ENCODE data around the gene PELI3. TPM values are rescaled to one million over a fixed set of nuclear protein-coding genes. Genes with fewer than 3 reads are reported as not detected.

Gene PELI3
- total and polyA plus RNA-seq, 5 donors, result 9.9 to 14.2 (median 12.8) TPM

- no peaks in the 10 kb centered on the region for H3K4me1 ChIP-seq (ENCODE audit: control insufficient read depth, insufficient read depth, low read length)
- DNase-seq (no peak), ATAC-seq (no peak)
- H3K27me3 ChIP-seq (ENCODE audit: control insufficient read depth, insufficient read depth), result no peaks in the 10 kb centered on the region
- intact Hi-C loops (cut with DNase I), result no loop called here
- no peak overlapping the region for H3K27ac ChIP-seq (ENCODE audit: low read length)
- no peaks in the 10 kb centered on the region for H3K9me3 ChIP-seq (ENCODE audit: control insufficient read depth, low read length)
- WGBS, result 85% methylated on average over 7 of the region's 7 CpGs
- H3K4me3 ChIP-seq (ENCODE audit: low read length), result no peak overlapping the region
Observed at GRCh38 chr11:66489636-66490035, 22.9 kb downstream of the PELI3 start.

DNA sequence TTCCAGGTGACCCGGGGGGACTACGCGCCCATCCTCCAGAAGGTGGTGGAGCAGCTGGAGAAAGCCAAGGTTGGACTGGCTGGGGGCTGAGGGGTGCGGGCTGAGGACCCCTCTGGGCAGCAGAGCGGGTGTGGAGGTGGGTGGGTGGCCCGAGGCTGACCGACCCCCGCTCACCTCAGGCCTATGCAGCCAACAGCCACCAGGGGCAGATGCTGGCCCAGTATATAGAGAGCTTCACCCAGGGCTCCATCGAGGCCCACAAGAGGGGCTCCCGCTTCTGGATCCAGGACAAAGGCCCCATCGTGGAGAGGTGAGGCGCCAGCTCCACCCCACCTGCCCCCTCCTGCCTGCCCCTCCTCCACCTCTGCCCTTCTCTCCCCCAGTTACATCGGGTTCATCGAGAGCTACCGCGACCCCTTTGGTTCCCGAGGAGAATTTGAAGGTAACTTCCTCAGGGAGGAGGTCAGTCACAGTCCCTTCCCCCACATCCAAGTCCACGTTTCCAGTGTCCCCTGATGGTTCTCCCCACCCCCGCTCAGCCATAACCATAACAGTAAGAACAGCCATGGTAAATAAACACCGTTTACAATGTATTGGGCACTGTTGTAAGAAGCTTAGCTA is 24.7 kb downstream of the PELI3 start:
- ATAC-seq, result no peak
- 68% methylated on average over 20 of the region's 20 CpGs for WGBS
- Histone ChIP-seq H3K4me1 (ENCODE audit: control insufficient read depth, insufficient read depth, low read length) (no peaks in the 10 kb centered on the region), H3K27me3 (ENCODE audit: control insufficient read depth, insufficient read depth) (no peaks in the 10 kb centered on the region), H3K27ac (ENCODE audit: low read length) (no peak overlapping the region), H3K4me3 (ENCODE audit: low read length) (no peak overlapping the region), H3K9me3 (ENCODE audit: control insufficient read depth, low read length) (no peaks in the 10 kb centered on the region)
- intact Hi-C loops (cut with DNase I), result no loop called here
- DNase-seq, result peak in 1 of 3 donors; percentile 40

DNA sequence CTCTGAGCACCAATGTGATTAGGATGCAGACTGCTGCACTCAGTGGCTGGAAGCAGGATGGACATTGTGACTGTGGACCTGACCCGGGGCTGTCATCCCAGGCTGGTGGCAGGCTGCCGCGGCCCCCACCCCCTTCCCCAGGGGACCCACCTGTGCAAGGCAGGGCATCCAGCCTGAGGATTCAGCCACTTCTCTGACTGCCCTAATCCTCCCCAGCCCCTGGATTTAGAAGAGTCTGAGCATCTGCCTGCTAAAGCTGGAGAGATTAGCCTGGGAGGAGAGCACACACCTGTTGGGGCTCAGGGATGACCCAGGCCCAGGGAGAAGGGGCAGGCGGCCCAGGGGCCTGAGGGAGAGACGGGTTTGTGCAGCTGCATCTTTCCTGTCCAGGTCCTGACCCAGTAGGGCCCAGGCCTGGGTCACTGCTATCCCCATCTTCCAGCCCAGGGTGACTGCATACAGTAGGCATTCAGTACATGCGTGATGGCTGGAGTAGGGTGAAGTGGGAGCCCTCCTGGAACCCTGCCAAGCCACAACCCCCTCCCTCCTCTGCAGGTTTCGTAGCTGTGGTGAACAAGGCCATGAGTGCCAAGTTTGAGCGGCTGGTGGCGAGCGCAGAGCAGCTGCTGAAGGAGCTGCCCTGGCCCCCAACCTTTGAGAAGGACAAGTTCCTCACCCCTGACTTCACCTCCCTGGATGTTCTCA is 25.6 kb downstream of the PELI3 start:
- no peak overlapping the region for H3K27ac ChIP-seq (ENCODE audit: low read length)
- no peak overlapping the region for H3K4me3 ChIP-seq (ENCODE audit: low read length)
- no peaks in the 10 kb centered on the region for H3K27me3 ChIP-seq (ENCODE audit: control insufficient read depth, insufficient read depth)
- ATAC-seq, result no peak
- 88% methylated on average over 10 of the region's 10 CpGs for WGBS
- no peaks in the 10 kb centered on the region for H3K9me3 ChIP-seq (ENCODE audit: control insufficient read depth, low read length)
- intact Hi-C loops (cut with DNase I), result no loop called here
- DNase-seq, result no peak
- H3K4me1 ChIP-seq (ENCODE audit: control insufficient read depth, insufficient read depth, low read length), result no peaks in the 10 kb centered on the region

DNA sequence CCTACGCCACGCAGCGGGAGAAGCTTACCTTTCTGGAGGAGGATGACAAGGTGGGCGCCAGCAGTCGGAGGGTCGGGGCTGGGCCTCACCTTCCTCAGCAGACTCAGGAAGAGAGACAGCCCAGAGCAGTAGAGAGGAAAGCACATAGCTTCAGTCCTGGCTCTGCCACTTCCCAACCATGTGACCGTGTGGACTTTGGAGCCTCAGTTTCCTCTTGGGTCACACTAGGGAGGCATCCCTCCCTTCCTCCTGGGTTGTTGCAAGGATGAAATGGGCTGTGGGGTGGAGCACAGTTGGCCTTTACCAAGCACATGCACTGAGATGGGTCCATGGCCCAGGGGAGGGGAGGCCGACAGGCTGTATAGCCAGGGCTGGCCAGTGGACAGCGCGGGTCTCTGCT is 26.4 kb downstream of the PELI3 start:
- ATAC-seq, result no peak
- WGBS, result 95% methylated on average over 10 of the region's 10 CpGs

DNA sequence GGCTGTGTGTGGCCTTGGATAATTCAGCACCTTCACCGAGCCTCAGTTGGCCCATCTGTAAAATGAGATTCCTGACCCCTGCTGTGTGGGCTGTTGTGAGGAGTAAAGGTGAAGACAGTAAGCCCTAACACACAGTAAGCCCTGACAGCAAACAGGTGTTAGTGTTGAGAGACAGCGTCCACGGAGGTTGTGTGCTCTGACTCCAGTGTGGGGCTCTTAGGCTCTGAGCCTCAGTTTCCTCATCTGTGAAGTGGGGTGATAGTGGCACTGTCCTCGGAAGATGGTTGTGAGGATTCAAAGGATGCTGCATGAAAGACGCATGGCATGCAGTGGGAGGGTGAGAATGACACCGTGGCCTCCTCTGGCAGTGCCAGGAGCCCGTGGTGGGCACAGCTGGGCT is 27.8 kb downstream of the PELI3 start:
- Histone ChIP-seq H3K4me3 (ENCODE audit: low read length) (no peak overlapping the region), H3K27me3 (ENCODE audit: control insufficient read depth, insufficient read depth) (no peaks in the 10 kb centered on the region), H3K9me3 (ENCODE audit: control insufficient read depth, low read length) (no peaks in the 10 kb centered on the region), H3K4me1 (ENCODE audit: control insufficient read depth, insufficient read depth, low read length) (no peaks in the 10 kb centered on the region), H3K27ac (ENCODE audit: low read length) (no peak overlapping the region)
- DNase-seq (no peak), ATAC-seq (no peak)
- WGBS, result 94% methylated on average over 7 of the region's 7 CpGs
- intact Hi-C loops (cut with DNase I), result no loop called here

More for the DNA sequence above, 26.4 kb downstream of the PELI3 start:
- Histone ChIP-seq H3K27me3 (ENCODE audit: control insufficient read depth, insufficient read depth) (no peaks in the 10 kb centered on the region), H3K9me3 (ENCODE audit: control insufficient read depth, low read length) (no peaks in the 10 kb centered on the region), H3K4me1 (ENCODE audit: control insufficient read depth, insufficient read depth, low read length) (no peaks in the 10 kb centered on the region), H3K4me3 (ENCODE audit: low read length) (no peak overlapping the region), H3K27ac (ENCODE audit: low read length) (no peak overlapping the region)
- intact Hi-C loops (cut with DNase I), result no loop called here
- DNase-seq, result no peak

GRCh38 chr11:66494935-66495334 is 28.2 kb downstream of the PELI3 start:
- ATAC-seq (peak in 1 of 2 donors; percentile 15), DNase-seq (no peak)
- no peak overlapping the region for H3K27ac ChIP-seq (ENCODE audit: low read length)
- H3K4me1 ChIP-seq (ENCODE audit: control insufficient read depth, insufficient read depth, low read length), result no peaks in the 10 kb centered on the region
- no peaks in the 10 kb centered on the region for H3K9me3 ChIP-seq (ENCODE audit: control insufficient read depth, low read length)
- intact Hi-C loops (cut with DNase I), result no loop called here
- no peaks in the 10 kb centered on the region for H3K27me3 ChIP-seq (ENCODE audit: control insufficient read depth, insufficient read depth)
- H3K4me3 ChIP-seq (ENCODE audit: low read length), result no peak overlapping the region
- 88% methylated on average over 14 of the region's 14 CpGs for WGBS

DNA sequence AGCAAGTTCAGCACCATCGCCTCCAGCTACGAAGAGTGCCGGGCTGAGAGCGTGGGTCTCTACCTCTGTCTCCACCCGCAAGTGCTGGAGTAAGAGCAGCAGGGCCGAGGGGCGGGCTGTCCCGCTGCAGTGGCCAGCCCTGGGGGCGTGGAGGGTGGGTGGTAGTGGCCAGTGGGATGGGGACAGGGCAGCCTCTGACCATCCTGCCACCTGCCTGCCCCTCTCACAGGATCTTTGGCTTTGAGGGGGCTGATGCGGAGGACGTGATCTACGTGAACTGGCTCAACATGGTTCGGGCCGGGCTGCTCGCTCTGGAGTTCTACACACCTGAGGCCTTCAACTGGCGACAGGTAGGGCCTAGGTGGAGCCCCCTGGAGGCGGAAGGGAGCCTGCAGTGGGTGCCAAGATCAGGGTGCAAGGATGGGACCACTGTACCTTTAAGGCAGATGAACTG is 28.7 kb downstream of the PELI3 start:
- H3K27me3 ChIP-seq (ENCODE audit: control insufficient read depth, insufficient read depth), result no peaks in the 10 kb centered on the region
- intact Hi-C loops (cut with DNase I), result no loop called here
- H3K4me1 ChIP-seq (ENCODE audit: control insufficient read depth, insufficient read depth, low read length), result no peaks in the 10 kb centered on the region
- H3K27ac ChIP-seq (ENCODE audit: low read length), result no peak overlapping the region
- DNase-seq (peak in 1 of 3 donors; percentile 44), ATAC-seq (peak; percentile 7 to 17)
- no peak overlapping the region for H3K4me3 ChIP-seq (ENCODE audit: low read length)
- H3K9me3 ChIP-seq (ENCODE audit: control insufficient read depth, low read length), result no peaks in the 10 kb centered on the region
- 92% methylated on average over 17 of the region's 17 CpGs for WGBS

GRCh38 chr11:66497206-66497605 is 30.5 kb downstream of the PELI3 start:
- Histone ChIP-seq H3K27me3 (ENCODE audit: control insufficient read depth, insufficient read depth) (no peaks in the 10 kb centered on the region), H3K9me3 (ENCODE audit: control insufficient read depth, low read length) (no peaks in the 10 kb centered on the region), H3K4me3 (ENCODE audit: low read length) (no peak overlapping the region), H3K4me1 (ENCODE audit: control insufficient read depth, insufficient read depth, low read length) (no peaks in the 10 kb centered on the region), H3K27ac (ENCODE audit: low read length) (no peak overlapping the region)
- peak in 1 of 3 donors; percentile 58 for DNase-seq
- intact Hi-C loops (cut with DNase I), result no loop called here
- no peak for ATAC-seq
- WGBS, result 95% methylated on average over 16 of the region's 16 CpGs

DNA sequence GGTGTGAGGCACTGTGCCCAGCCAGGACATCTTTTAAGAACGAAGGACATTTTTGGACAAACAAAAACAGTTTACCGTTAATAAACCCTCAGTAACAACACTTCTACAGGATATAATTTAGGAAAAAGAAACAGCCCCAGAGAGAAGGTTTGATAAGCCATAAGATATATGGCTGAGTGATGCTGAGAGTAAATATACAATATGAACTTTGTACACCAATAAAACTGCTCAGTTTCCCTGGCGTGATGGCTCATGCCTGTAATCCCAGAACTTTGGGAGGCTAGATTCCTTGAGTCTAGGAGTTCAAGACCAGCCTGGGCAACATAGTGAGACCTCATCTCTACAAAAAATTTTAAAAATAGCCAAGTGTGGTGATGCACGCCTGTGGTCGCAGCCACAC is 31.8 kb downstream of the PELI3 start:
- no peaks in the 10 kb centered on the region for H3K27me3 ChIP-seq (ENCODE audit: control insufficient read depth, insufficient read depth)
- WGBS, result 92% methylated on average over 5 of the region's 5 CpGs
- DNase-seq, result no peak

DNA sequence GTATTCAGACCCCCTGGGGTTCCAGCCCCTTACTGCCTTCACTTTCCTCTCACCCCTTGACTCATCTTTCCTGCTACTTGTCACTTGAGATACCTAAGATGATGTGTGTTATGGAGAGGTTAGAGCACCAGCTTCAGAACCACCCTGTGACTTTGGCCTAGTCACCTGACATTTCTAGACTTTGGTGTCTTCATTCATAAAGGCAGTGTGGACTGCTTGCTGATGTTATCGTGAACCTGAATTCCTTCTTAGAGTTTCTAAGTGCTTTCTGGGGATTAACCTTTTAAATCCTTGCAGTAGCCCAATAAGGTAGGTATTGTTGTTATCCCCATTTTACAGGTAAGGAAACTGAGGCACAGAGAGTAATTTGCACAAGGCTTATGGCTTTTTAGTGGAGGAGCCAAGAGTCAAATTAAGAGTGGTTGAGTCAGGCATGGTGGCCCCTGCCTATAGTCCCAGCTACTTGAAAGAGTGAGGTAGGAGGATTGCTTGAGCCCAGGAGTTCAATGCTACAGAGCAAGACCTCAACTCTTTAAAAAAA is 38.6 kb downstream of the PELI3 start:
- H3K9me3 ChIP-seq (ENCODE audit: control insufficient read depth, low read length), result no peaks in the 10 kb centered on the region
- DNase-seq (no peak), ATAC-seq (no peak)
- intact Hi-C loops (cut with DNase I), result no loop called here
- H3K4me3 ChIP-seq (ENCODE audit: low read length), result no peak overlapping the region
- 98% methylated on average over 1 of the region's 1 CpG for WGBS
- no peaks in the 10 kb centered on the region for H3K27me3 ChIP-seq (ENCODE audit: control insufficient read depth, insufficient read depth)
- no peaks in the 10 kb centered on the region for H3K4me1 ChIP-seq (ENCODE audit: control insufficient read depth, insufficient read depth, low read length)
- no peak overlapping the region for H3K27ac ChIP-seq (ENCODE audit: low read length)

More for the DNA sequence above, 31.8 kb downstream of the PELI3 start:
- H3K9me3 ChIP-seq (ENCODE audit: control insufficient read depth, low read length), result no peaks in the 10 kb centered on the region
- H3K27ac ChIP-seq (ENCODE audit: low read length), result no peak overlapping the region
- ATAC-seq, result no peak
- no peaks in the 10 kb centered on the region for H3K4me1 ChIP-seq (ENCODE audit: control insufficient read depth, insufficient read depth, low read length)
- intact Hi-C loops (cut with DNase I), result no loop called here
- no peak overlapping the region for H3K4me3 ChIP-seq (ENCODE audit: low read length)

DNA sequence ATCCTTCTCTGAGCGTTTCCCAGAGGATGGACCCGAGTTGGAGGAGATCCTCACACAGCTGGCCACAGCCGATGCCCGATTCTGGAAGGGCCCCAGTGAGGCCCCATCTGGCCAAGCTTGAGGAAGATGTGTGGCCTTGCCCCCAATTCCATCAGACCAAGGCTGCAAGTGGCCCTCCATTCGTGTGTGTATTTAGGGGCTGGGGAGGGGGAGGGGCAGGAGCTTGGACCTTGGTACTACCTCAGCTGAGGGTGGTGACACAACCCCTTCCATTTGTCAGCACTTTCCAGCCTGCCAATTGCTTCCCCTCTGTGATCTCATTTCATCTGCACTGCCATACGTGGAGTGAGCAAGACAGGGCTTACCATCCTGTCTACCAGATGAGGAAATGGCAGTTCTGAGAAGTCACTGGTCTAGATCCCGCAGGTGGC is 42.4 kb downstream of the PELI3 start:
- H3K9me3 ChIP-seq (ENCODE audit: control insufficient read depth, low read length), result no peaks in the 10 kb centered on the region
- H3K4me3 ChIP-seq (ENCODE audit: low read length), result no peak overlapping the region
- no peak overlapping the region for H3K27ac ChIP-seq (ENCODE audit: low read length)
- intact Hi-C loops (cut with DNase I), result no loop called here
- no peaks in the 10 kb centered on the region for H3K27me3 ChIP-seq (ENCODE audit: control insufficient read depth, insufficient read depth)
- H3K4me1 ChIP-seq (ENCODE audit: control insufficient read depth, insufficient read depth, low read length), result peaks cover 1% of the 10 kb centered on the region
- DNase-seq (no peak), ATAC-seq (no peak)
- 66% methylated on average over 7 of the region's 7 CpGs for WGBS
